ENCODE measurements around the gene STK33. TPM values are rescaled to one million over a fixed set of nuclear protein-coding genes. Genes with fewer than 3 reads are reported as not detected.

The STK33 gene
- polyA plus RNA-seq, 1 donor from 2014 or later, result 13.9 TPM

DNA sequence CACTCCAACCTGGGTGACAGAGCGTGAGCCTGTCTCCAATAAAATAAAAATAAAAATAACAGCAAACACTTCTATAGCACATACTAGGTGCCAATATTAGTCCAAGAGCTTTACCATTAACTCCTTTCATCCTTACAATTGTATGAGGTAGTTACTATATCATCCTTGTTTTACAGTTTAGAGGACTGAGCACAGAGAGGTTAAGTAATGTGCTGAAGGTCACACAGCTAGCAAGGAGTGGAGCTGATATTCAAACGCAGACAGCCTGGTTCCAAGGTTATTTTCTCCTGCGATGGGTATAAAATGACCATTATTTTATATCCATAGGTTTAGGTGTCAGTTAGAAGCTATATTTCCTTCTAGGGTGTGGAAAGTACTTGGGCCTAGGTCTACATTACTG lies 249.7 kb downstream of the STK33 start:
- Histone ChIP-seq H3K4me3 (ENCODE audit: low read length) (no peak overlapping the region), H3K27ac (ENCODE audit: low read length) (no peak overlapping the region), H3F3A (ENCODE audit: insufficient read depth, low read length, poor library complexity, severe bottlenecking) (no peaks in the 10 kb centered on the region), H3K4me2 (ENCODE audit: low read length) (no peak overlapping the region), H2AFZ (ENCODE audit: low read depth, low read length) (no peak overlapping the region), H3K9ac (ENCODE audit: low read length) (no peak overlapping the region), H4K20me1 (ENCODE audit: insufficient read depth) (no peaks in the 10 kb centered on the region), H3K9me3 (ENCODE audit: low read length) (no peaks in the 10 kb centered on the region), H3K36me3 (ENCODE audit: insufficient read depth, low read length) (no peaks in the 10 kb centered on the region), H3K9me2 (ENCODE audit: insufficient read depth, low read length) (no peaks in the 10 kb centered on the region), H3K27me3 (ENCODE audit: insufficient read depth, low read depth, low read length) (no peaks in the 10 kb centered on the region), H3K79me2 (replicated peaks; ENCODE audit: insufficient read depth, low read length) (no peaks in the 10 kb centered on the region)
- TF ChIP-seq SMC3 (conservative IDR thresholded peaks at IDR 0.05; ENCODE audit: poor library complexity) (no peak), MXI1 (conservative IDR thresholded peaks at IDR 0.05; ENCODE audit: poor library complexity, severe bottlenecking) (no peak), REST (IDR thresholded peaks at IDR 0.05; ENCODE audit: borderline replicate concordance) (no peak), RAD21 (conservative IDR thresholded peaks at IDR 0.05) (no peak), EZH2 (IDR thresholded peaks at IDR 0.05; ENCODE audit: borderline replicate concordance, insufficient read depth, low read length, poor library complexity, severe bottlenecking) (no peak), POLR2AphosphoS5 (IDR thresholded peaks at IDR 0.05) (no peak), EP300 (conservative IDR thresholded peaks at IDR 0.05; ENCODE audit: poor library complexity, severe bottlenecking) (no peak), TAF1 (IDR thresholded peaks at IDR 0.05; ENCODE audit: low read depth) (no peak)
- TF ChIP-seq, protein P1, sequence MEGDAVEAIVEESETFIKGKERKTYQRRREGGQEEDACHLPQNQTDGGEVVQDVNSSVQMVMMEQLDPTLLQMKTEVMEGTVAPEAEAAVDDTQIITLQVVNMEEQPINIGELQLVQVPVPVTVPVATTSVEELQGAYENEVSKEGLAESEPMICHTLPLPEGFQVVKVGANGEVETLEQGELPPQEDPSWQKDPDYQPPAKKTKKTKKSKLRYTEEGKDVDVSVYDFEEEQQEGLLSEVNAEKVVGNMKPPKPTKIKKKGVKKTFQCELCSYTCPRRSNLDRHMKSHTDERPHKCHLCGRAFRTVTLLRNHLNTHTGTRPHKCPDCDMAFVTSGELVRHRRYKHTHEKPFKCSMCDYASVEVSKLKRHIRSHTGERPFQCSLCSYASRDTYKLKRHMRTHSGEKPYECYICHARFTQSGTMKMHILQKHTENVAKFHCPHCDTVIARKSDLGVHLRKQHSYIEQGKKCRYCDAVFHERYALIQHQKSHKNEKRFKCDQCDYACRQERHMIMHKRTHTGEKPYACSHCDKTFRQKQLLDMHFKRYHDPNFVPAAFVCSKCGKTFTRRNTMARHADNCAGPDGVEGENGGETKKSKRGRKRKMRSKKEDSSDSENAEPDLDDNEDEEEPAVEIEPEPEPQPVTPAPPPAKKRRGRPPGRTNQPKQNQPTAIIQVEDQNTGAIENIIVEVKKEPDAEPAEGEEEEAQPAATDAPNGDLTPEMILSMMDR (IDR thresholded peaks at IDR 0.05; ENCODE audit: poor library complexity, severe bottlenecking), result no peak

GRCh38 chr11:8342821-8343681 lies 251.0 kb downstream of the STK33 start:
- no peaks in the 10 kb centered on the region for H3K79me2 ChIP-seq (replicated peaks; ENCODE audit: insufficient read depth, low read length)
- H3K27me3 ChIP-seq (ENCODE audit: insufficient read depth, low read depth, low read length), result no peaks in the 10 kb centered on the region
- no peaks in the 10 kb centered on the region for H4K20me1 ChIP-seq (ENCODE audit: insufficient read depth)
- H3K27ac ChIP-seq (ENCODE audit: low read length), result no peak overlapping the region
- H3K36me3 ChIP-seq (ENCODE audit: insufficient read depth, low read length), result no peaks in the 10 kb centered on the region
- no peaks in the 10 kb centered on the region for H3K9me3 ChIP-seq (ENCODE audit: low read length)
- no peak for TF ChIP-seq EP300 (conservative IDR thresholded peaks at IDR 0.05; ENCODE audit: poor library complexity, severe bottlenecking)
- TF ChIP-seq, protein P1 (IDR thresholded peaks at IDR 0.05; ENCODE audit: poor library complexity, severe bottlenecking), result no peak
- no peak for TF ChIP-seq MXI1 (conservative IDR thresholded peaks at IDR 0.05; ENCODE audit: poor library complexity, severe bottlenecking)
- no peaks in the 10 kb centered on the region for H3F3A ChIP-seq (ENCODE audit: insufficient read depth, low read length, poor library complexity, severe bottlenecking)
- H3K4me2 ChIP-seq (ENCODE audit: low read length), result no peak overlapping the region
- H3K9ac ChIP-seq (ENCODE audit: low read length), result no peak overlapping the region
- H3K9me2 ChIP-seq (ENCODE audit: insufficient read depth, low read length), result no peaks in the 10 kb centered on the region
- H3K4me3 ChIP-seq (ENCODE audit: low read length), result no peak overlapping the region
- H2AFZ ChIP-seq (ENCODE audit: low read depth, low read length), result no peak overlapping the region

Measured in neural cell (in vitro differentiated cells).